Keratinocyte (primary cell): ENCODE data around the gene QRICH1.

Source experiments
- EZH2 ChIP-seq: IDR thresholded peaks from one replicate; pipeline ENCODE4 v1.6.1; 2012; ENCODE audit warnings: inconsistent platforms, mild to moderate bottlenecking, low read length, moderate library complexity
- TF ChIP-seq, protein P1 (sequence below), 3 experiments: IDR thresholded peaks in 1 of 3; conservative IDR thresholded peaks in 1 of 3; optimal IDR thresholded peaks in 1 of 3; 2 replicates in 2 of 3; 3 replicates in 1 of 3; pipeline versions ENCODE3 to v1.5.1; 2011; ENCODE audit warnings: low read length in 3 of 3, mild to moderate bottlenecking in 3 of 3, moderate library complexity in 2 of 3, control low read depth in 1 of 3, inconsistent platforms in 1 of 3; ENCODE audit not compliant: insufficient read depth in 2 of 3; ENCODE audit errors: extremely low read depth in 1 of 3

DNA sequence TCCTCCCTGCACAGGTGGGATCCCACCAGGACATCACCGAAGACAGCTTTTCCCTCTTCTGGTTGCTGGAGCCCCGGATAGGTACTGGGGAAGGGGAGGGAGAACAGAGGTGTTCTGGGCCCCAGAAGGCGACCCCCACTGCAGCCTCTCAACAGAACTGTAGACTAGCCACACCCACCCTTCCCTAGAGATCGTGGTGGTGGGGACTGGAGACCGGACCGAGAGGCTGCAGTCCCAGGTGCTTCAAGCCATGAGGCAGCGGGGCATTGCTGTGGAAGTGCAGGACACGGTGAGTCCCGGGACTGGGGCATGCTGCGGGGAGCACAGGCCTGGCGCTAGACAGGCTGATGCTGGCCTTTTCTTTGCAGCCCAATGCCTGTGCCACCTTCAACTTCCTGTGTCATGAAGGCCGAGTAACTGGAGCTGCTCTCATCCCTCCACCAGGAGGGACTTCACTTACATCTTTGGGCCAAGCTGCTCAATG is 71.1 kb downstream of the QRICH1 start:
- TF ChIP-seq, protein P1, sequence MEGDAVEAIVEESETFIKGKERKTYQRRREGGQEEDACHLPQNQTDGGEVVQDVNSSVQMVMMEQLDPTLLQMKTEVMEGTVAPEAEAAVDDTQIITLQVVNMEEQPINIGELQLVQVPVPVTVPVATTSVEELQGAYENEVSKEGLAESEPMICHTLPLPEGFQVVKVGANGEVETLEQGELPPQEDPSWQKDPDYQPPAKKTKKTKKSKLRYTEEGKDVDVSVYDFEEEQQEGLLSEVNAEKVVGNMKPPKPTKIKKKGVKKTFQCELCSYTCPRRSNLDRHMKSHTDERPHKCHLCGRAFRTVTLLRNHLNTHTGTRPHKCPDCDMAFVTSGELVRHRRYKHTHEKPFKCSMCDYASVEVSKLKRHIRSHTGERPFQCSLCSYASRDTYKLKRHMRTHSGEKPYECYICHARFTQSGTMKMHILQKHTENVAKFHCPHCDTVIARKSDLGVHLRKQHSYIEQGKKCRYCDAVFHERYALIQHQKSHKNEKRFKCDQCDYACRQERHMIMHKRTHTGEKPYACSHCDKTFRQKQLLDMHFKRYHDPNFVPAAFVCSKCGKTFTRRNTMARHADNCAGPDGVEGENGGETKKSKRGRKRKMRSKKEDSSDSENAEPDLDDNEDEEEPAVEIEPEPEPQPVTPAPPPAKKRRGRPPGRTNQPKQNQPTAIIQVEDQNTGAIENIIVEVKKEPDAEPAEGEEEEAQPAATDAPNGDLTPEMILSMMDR (optimal IDR thresholded peaks at IDR 0.05 in 1 of 3, IDR thresholded peaks at IDR 0.05 in 1 of 3, conservative IDR thresholded peaks at IDR 0.05 in 1 of 3; ENCODE audit: extremely low read depth in 1 of 3, insufficient read depth in 2 of 3, low read length in 3 of 3) = no peak
- no peak for TF ChIP-seq EZH2
